Transverse colon (tissue), 3 donors: ENCODE results near the gene HTRA3.

Experiments used
- POLR2A ChIP-seq: fragments of 450-650 bp; IDR thresholded peaks from one replicate; pipeline ENCODE4 v1.6.1; 2016; ENCODE audit warnings: antibody characterized with exemption, mild to moderate bottlenecking, moderate library complexity
- TF ChIP-seq, protein P1 (sequence below), 5 experiments: fragments of 200-600 bp in 3 of 5; fragments of 450-650 bp in 2 of 5; sonication (generic) in 3 of 5; IDR thresholded peaks; 1 replicate in 2 of 5; 2 replicates in 3 of 5; pipeline ENCODE4 v1.5.1; 2016 to 2017; ENCODE audit warnings: antibody characterized with exemption in 5 of 5, inconsistent platforms in 3 of 5, mild to moderate bottlenecking in 2 of 5, moderate library complexity in 1 of 5

DNA sequence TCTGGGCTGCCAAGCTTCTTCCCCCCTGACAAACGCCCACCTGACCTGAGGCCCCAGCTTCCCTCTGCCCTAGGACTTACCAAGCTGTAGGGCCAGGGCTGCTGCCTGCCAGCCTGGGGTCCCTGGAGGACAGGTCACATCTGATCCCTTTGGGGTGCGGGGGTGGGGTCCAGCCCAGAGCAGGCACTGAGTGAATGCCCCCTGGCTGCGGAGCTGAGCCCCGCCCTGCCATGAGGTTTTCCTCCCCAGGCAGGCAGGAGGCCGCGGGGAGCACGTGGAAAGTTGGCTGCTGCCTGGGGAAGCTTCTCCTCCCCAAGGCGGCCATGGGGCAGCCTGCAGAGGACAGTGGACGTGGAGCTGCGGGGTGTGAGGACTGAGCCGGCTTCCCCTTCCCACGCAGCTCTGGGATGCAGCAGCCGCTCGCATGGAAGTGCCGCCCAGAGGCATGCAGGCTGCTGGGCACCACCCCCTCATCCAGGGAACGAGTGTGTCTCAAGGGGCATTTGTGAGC is 37.0 kb downstream of the HTRA3 start:
- TF ChIP-seq, protein P1, sequence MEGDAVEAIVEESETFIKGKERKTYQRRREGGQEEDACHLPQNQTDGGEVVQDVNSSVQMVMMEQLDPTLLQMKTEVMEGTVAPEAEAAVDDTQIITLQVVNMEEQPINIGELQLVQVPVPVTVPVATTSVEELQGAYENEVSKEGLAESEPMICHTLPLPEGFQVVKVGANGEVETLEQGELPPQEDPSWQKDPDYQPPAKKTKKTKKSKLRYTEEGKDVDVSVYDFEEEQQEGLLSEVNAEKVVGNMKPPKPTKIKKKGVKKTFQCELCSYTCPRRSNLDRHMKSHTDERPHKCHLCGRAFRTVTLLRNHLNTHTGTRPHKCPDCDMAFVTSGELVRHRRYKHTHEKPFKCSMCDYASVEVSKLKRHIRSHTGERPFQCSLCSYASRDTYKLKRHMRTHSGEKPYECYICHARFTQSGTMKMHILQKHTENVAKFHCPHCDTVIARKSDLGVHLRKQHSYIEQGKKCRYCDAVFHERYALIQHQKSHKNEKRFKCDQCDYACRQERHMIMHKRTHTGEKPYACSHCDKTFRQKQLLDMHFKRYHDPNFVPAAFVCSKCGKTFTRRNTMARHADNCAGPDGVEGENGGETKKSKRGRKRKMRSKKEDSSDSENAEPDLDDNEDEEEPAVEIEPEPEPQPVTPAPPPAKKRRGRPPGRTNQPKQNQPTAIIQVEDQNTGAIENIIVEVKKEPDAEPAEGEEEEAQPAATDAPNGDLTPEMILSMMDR (IDR thresholded peaks at IDR 0.05) = no peak
- no peak for TF ChIP-seq POLR2A
